HL-60 (cell line): ENCODE measurements around the gene ZNF24.
A peak's percentile ranks its signal among the peaks of the same experiment; 100 is the strongest.

ENCODE experiments used
- DNase-seq, 2 experiments: peaks; one replicate each; pipeline ENCODE4 v3.0.0-alpha.2; 2010 to 2020; ENCODE audit warnings: low read depth in 1 of 2, low spot score in 1 of 2
- H3K27ac ChIP-seq: fragments of 250-450 bp; sonication (Bioruptor Pico); replicated peaks from 2 replicates; pipeline ENCODE4 v1.5.1; 2020; ENCODE audit warnings: mild to moderate bottlenecking, moderate library complexity
- H3K27me3 ChIP-seq: fragments of 250-450 bp; sonication (Bioruptor Pico); 2 replicates; pipeline ENCODE4 v1.5.1; 2021; ENCODE audit warnings: mild to moderate bottlenecking, moderate library complexity; ENCODE audit not compliant: insufficient read depth, poor library complexity, severe bottlenecking
- H3K4me3 ChIP-seq: replicated peaks from 2 replicates; pipeline ENCODE4 v1.5.1; 2011; ENCODE audit warnings: mild to moderate bottlenecking, control low read depth, low read length; ENCODE audit not compliant: insufficient read depth
- CTCF ChIP-seq: IDR thresholded peaks from one replicate; pipeline ENCODE4 v1.5.1; 2011; ENCODE audit warnings: low read length, control low read depth, inconsistent platforms; ENCODE audit not compliant: insufficient read depth
- GABPA ChIP-seq: IDR thresholded peaks from 2 replicates; pipeline ENCODE4 v1.6.1; 2012; ENCODE audit warnings: low read depth
- POLR2AphosphoS5 ChIP-seq: IDR thresholded peaks from 2 replicates; pipeline ENCODE4 v1.6.1; 2012; ENCODE audit warnings: low read depth
- REST ChIP-seq: IDR thresholded peaks from 2 replicates; pipeline ENCODE4 v1.6.1; 2012; ENCODE audit warnings: low read depth; ENCODE audit not compliant: insufficient replicate concordance
- SPI1 ChIP-seq: IDR thresholded peaks from 2 replicates; pipeline ENCODE4 v1.6.1; 2012; ENCODE audit warnings: low read depth, mild to moderate bottlenecking, borderline replicate concordance

The ZNF24 gene

GRCh38 chr18:35352778-35353177 lies 8.6 kb upstream of the ZNF24 start:
- Histone ChIP-seq H3K27ac (no peak overlapping the region), H3K27me3 (no peaks in the 10 kb centered on the region), H3K4me3 (no peak overlapping the region)
- TF ChIP-seq GABPA (no peak), REST (peak; percentile 67), POLR2AphosphoS5 (no peak), CTCF (no peak), SPI1 (no peak)
- no peak for DNase-seq

GRCh38 chr18:35352283-35352682 lies 8.1 kb upstream of the ZNF24 start:
- no peak for DNase-seq
- H3K4me3 ChIP-seq: no peak overlapping the region
- no peak overlapping the region for H3K27ac ChIP-seq
- no peaks in the 10 kb centered on the region for H3K27me3 ChIP-seq
- TF ChIP-seq CTCF (no peak), POLR2AphosphoS5 (no peak), REST (no peak), SPI1 (no peak)

- H3K27me3 ChIP-seq: no peaks in the 10 kb centered on the region
- H3K4me3 ChIP-seq: no peak overlapping the region
- H3K27ac ChIP-seq: no peak overlapping the region
- no peak for DNase-seq
- TF ChIP-seq POLR2AphosphoS5 (no peak), SPI1 (no peak)
Observed at GRCh38 chr18:35348001-35348400, 3.8 kb upstream of the ZNF24 start.

GRCh38 chr18:35345950-35346349 lies 1.7 kb upstream of the ZNF24 start:
- no peak for DNase-seq
- H3K27me3 ChIP-seq: no peaks in the 10 kb centered on the region
- TF ChIP-seq GABPA: no peak
- TF ChIP-seq REST: no peak
- TF ChIP-seq SPI1: no peak
- TF ChIP-seq CTCF: no peak
- TF ChIP-seq POLR2AphosphoS5: no peak
- H3K27ac ChIP-seq: no peak overlapping the region
- H3K4me3 ChIP-seq: no peak overlapping the region
